Stimulated activated CD8-positive, alpha-beta memory T cell treated with anti-CD3 and anti-CD28 coated beads, Interleukin-15, amount 100 ng/mL, for 48 hours (primary cell): ENCODE measurements around the gene DCLK1.
"Not testable (repeated sequence)": the region's sequence is repeated elsewhere in the genome, so short reads cannot be mapped to it uniquely, and the experiment has no call there.

ENCODE experiments used
- DNase-seq, 2 donors: peaks; one replicate each; pipeline ENCODE4 v3.0.0-alpha.2; 2020; ENCODE audit warnings: low read depth in 2 of 2

The DCLK1 gene

GRCh38 chr13:36131931-36132297 lies 732 bp upstream of the DCLK1 start:
- no peak for DNase-seq

- no peak for DNase-seq
Measured at GRCh38 chr13:36130552-36131221, 495 bp downstream of the DCLK1 start.

GRCh38 chr13:36130193-36130551 lies 1.0 kb downstream of the DCLK1 start:
- DNase-seq: no peak

DNA sequence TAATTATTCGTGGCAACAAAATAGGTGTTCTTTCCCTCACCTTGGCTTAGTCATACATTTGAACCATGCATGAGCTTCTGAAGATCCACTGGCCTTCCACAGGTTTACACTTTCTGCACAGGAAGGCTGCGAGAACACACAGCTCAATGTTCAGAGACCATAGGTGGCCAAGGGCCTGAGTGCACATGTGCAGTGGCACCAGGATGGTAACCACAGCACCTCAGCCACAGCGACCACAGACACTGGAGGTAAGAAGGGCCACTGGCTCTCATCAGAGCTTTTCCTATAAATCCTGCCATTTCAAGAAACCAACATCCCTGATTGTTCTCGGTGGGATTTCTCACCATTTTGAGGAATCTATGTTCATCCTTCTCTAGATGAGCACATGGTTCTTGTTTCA lies 1.6 kb downstream of the DCLK1 start:
- no peak for DNase-seq

DNA sequence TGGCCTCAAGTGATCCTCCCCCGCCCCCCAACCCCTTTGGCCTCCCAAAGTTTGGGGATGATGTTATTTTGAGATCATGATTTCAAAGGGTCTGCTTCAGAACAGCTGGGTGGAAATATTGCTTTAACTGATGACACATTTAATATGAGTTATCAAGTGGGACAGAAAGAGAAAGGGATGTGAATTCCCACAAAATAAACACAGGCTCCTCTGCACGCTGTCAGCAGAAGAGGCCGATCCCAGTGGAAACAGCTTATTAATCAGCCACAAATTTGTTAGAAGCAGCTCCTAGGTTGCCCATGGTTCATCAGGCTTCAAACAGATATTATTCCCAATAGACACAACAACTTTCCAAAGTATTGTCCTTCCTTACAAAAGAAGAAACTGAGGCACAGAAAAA lies 4.7 kb downstream of the DCLK1 start:
- no peak for DNase-seq

- DNase-seq: no peak
Measured at GRCh38 chr13:36125841-36126240, 5.3 kb downstream of the DCLK1 start.

GRCh38 chr13:36124236-36124822 lies 6.9 kb downstream of the DCLK1 start:
- no peak for DNase-seq

DNA sequence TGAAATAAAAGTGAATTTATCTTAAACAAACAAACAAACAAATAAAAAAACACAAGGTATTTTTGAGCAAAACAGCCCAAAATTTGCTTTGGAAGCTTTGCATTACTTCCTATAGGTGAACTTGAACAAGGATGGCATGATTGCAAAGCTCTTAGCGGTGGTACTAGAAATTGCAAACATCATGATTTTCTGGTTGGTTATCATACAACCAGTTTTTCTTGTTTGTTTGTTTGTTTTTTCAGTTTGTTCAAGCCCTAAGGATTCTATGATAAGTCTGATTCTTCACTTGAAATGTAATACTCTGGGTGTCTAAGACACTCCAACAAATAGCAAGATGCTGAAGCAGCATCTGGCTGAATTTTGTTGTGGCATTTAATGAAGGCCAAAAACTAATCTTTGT lies 15.9 kb downstream of the DCLK1 start:
- no peak for DNase-seq

- DNase-seq: no peak
Measured at GRCh38 chr13:36114233-36114632, 16.9 kb downstream of the DCLK1 start.

GRCh38 chr13:36108954-36109353 lies 22.2 kb downstream of the DCLK1 start:
- DNase-seq: no peak

- no peak for DNase-seq
Measured at GRCh38 chr13:36108342-36108741, 22.8 kb downstream of the DCLK1 start.

DNA sequence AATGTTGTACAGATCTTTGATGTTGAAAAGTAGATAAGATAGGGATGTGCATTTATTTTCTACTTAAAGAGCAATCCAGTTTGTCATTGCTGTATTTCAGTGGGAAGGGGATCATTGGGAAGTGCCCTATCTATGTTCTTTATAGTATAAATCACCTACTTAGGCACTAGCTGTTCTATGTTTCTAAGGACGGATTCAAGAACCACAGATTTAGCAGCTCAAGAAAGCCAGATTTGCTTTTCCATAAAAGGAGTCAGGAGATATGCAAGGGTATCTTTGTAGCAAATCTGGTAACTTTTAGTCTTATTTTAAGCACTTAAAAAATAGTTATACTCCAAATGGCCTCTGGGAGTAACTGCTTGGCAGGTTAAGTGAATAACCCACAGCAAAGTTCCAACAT lies 23.7 kb downstream of the DCLK1 start:
- DNase-seq: no peak

DNA sequence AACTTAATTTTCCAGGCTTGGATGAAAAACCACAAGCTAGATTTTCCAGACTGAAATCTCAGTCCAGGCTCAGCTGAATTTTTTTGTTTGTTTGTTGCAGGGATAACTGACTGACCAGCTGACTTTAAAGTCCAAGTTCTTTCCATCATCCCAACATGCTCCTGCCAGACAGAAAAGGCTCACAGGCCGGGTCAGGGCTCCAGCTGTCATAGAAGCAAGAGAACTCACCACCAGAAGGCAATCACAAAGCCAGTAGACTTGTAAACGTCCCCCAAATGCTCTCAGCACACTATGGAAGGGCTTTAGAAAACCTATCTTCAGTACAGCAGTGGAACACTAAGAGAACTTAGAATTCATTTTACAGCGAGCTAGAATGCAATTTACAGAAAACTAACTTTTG lies 25.5 kb downstream of the DCLK1 start:
- DNase-seq: no peak

GRCh38 chr13:36102721-36103120 lies 28.5 kb downstream of the DCLK1 start:
- DNase-seq: no peak

DNA sequence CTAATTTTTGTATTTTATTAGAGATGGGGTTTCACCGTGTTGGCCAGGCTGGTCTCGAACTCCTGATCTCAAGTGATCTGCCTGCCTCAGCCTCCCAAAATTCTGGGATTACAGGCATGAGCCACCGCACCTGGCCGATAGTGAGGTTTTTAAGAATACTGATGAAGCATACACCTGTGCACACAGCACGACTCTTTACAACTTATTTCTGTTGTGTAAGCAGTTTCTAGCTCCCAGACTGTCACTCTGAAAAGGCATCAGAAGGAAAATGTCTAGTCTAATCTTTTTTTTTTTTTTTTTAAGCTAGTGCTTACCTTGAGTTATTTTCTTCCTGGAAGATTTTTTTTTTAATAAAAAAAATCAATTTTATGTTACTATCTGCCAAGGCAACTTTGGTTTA lies 29.3 kb downstream of the DCLK1 start:
- DNase-seq: not testable (repeated sequence)

DNA sequence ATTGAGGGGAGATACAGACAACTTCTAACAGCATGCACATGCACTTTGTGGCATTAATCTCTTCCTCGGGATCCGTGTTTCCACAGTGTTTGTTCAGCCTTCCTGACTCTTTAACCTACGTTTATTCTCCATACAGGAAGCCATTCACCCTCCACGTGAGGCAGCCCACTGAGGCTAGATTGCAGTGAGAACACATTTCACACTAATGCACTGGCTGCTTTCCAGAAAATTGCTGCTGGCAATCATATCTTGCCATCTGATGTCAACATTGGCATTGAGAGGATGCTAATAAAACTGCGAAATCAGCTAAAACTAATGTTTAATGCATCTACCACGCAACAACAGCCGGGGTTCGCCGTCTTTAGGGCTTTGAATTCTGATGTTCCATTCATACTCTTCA lies 30.0 kb downstream of the DCLK1 start:
- no peak for DNase-seq

GRCh38 chr13:36098080-36098479 lies 33.1 kb downstream of the DCLK1 start:
- DNase-seq: no peak

DNA sequence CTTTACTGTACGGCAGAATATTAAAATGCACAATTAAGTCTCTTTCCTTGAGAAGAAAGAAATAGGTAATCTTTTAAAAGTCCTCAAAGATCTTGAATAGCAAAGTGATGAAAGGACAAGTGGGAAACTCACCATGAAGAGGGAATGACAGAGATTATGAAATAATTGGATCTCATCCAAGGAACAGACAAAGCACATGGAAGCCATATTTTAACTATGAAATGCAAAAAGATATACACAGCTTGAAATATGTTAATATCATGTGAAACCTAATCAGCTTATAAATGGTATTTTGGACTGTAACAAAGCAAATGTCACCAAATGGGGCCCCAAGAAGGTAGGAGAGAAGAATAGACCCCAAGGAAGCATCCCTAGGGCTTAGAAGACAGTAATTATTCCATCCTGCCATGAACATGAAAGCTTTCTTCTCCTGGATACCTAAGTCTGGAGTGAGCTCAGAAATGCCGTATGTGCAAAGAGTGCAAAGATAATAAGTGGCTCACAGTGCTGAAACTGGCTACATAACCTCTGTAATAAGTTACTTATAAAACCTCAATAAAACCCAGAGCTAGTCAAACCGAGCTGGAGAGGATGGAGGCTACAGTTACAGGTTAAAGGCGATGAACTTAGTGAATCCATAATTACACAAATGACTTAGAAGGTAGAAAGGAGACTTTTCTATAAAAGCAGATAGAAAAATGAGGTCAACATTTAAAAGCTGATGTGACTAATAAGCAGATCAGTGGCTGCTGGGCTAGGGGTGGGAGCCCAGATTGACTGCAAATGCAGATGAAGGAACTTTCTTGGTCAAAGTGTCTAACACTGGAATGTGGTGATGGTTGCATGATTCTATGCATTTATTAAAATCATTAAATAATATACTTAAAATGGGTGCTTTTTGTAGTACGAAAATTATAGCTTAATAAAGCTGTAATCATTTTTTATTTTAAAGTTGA lies 34.4 kb downstream of the DCLK1 start:
- no peak for DNase-seq

DNA sequence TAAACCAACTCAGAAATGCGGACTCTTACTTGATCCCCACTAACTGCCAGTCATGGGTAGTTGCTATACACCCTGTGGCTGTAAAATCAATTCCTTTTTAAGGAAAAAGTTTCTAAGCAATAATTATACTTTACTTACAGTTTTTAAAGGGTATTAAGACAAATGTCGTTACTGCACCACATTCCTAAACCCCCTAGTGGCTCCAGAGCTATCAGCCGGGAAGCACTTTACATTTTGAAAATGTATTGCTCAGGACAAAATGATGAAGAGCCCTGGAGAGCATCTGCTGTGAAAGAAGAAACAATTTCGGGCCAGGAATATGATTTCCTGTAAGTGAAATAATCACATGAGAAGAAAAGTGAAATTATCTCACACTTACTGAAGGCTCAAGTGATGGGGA lies 36.7 kb downstream of the DCLK1 start:
- DNase-seq: no peak

GRCh38 chr13:36090592-36090991 lies 40.6 kb downstream of the DCLK1 start:
- no peak for DNase-seq

- no peak for DNase-seq
Measured at GRCh38 chr13:36089130-36089647, 42.0 kb downstream of the DCLK1 start.

DNA sequence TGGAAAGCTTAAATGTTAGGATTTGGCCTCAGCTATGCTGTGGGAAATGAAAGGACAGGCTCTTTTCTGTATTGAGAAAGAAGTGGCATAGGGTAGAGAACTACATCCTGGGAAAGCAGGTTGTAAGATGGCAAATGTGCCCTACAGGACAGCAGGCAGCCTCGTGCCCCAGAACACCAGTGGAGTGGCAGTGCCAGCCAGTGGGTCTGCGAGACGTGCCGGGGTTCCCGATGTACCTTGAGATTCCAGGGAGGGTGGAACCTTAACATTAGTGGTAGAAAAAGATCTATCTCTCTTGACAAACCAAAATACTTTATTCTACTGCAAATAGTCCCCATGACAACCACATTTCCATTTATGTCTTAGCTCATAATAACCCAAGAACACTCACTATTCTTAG lies 42.7 kb downstream of the DCLK1 start:
- DNase-seq: no peak

DNA sequence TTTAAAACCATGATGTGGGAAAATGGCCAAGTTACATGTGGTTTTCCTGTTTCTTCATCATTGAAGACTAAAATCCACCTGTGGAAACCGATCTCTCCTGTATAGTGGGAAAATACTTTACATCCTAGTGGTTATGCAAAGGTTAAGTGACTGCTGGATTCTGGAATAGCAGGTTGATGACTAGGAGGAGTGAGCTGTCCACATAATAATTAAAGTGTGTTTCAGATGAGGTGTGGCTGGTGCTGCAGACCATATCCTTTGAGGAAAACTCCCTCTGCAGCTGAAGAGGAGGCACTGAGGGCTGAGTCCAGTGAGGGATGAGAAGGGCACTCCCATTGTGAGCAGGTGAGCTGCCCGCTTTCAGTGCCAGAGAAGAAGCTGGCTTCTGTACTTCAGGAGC lies 43.2 kb downstream of the DCLK1 start:
- no peak for DNase-seq
